ENCODE results near the gene TMEM30A. TPM values are rescaled to one million over a fixed set of nuclear protein-coding genes. Genes with fewer than 3 reads are reported as not detected.

Gene TMEM30A
- total and polyA plus RNA-seq, 12 donors = 28.7 to 68.0 (median 51.0) TPM

DNA sequence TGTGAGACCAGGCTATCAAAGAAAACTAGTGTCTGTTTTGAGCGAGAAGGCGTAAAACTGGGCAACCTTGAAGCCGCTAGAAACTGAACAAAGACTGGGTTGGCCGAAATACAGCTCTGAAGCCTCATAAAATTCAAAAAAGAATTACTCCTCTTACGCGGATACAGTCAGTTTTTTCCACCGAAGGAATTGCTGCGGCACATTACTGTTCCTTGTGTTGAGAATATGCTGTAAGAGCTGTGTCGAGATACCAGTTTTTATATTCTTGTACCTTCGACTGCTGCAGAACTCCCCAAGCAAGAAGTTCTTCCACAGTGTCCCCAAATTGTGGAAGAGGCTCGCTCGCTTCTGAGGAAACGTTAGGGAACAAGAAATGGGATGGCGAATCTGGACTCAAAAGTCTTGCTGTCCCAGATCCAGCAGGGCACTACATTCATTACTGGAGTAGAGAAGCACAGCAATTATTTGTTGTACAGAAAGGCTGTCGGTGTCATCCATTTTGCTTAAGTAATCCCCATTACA lies 40.5 kb downstream of the TMEM30A start:
- Histone ChIP-seq H3K36me3 (peaks cover 0 to 31% (median 9%) of the 10 kb centered on the region in 9 donors), H3K27ac (peak overlapping the region; percentile 72 to 95 (median 90)), H3K4me3 (peak overlapping the region; percentile 53 to 82 (median 75)), H3K27me3 (no peaks in the 10 kb centered on the region), H3K9me3 (no peaks in the 10 kb centered on the region), H3K4me1 (peaks cover 0 to 35% (median 31%) of the 10 kb centered on the region in 9 donors)
- ATAC-seq (peak in 7 of 8 donors; percentile 6 to 26 (median 18)), DNase-seq (no peak)
- TF ChIP-seq, protein P1, sequence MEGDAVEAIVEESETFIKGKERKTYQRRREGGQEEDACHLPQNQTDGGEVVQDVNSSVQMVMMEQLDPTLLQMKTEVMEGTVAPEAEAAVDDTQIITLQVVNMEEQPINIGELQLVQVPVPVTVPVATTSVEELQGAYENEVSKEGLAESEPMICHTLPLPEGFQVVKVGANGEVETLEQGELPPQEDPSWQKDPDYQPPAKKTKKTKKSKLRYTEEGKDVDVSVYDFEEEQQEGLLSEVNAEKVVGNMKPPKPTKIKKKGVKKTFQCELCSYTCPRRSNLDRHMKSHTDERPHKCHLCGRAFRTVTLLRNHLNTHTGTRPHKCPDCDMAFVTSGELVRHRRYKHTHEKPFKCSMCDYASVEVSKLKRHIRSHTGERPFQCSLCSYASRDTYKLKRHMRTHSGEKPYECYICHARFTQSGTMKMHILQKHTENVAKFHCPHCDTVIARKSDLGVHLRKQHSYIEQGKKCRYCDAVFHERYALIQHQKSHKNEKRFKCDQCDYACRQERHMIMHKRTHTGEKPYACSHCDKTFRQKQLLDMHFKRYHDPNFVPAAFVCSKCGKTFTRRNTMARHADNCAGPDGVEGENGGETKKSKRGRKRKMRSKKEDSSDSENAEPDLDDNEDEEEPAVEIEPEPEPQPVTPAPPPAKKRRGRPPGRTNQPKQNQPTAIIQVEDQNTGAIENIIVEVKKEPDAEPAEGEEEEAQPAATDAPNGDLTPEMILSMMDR (IDR thresholded peaks at IDR 0.05) = no peak
- WGBS, 2 donors = 26 to 27% methylated on average over 15 of the region's 15 CpGs
- intact Hi-C loops (cut with DNase I) = no loop called here

DNA sequence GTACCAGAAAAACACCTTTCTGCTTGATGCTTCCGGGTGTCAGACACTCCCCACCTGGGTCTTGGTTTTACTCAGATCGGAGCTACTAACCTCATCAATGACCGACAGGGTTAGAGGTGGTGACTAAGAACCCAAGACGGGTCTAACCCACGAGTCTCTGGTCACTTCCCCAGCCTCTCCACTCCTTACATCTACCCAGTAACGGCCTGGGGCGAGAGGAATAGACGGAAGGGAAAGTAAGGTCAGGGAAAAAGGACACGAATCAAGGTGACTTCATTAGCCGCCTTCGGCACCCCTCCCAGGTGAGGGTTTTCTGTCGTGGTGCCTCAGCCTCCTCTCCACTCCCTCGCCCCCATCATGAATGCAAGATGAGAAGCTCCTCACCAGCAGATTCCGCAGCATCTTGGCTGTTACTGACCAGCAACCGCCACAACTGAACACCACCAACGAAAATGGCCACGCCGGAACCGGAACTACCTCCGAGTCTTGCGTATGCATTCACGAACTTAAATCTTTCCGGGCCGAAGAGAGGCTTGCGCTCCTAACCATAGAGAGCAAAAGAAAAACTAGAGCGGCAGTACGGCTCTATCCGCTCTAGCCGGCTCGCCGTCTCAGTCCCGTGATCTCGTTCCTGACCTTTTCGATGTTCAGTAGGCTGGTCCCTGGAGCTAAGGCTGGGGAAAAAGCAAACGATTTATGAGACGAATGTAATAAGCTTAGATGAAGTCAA lies 41.1 kb downstream of the TMEM30A start, which contains the start of gene COX7A2:
TSS of gene COX7A2 (minus strand) at position 469 of the 730 bp plus-strand sequence. CDS start at position 402, 67 bp downstream.
- peak within 1 kb of the TSS; percentile 79 to 95 (median 90) for H3K27ac ChIP-seq
- intact Hi-C loops (cut with DNase I) = no loop called here
- peaks cover 0 to 37% (median 13%) of the 10 kb centered on the region in 9 donors for H3K36me3 ChIP-seq
- WGBS, 2 donors = 0% methylated on average over 36 of the region's 36 CpGs
- no peaks in the 10 kb centered on the region for H3K9me3 ChIP-seq
- TF ChIP-seq, protein P1 (IDR thresholded peaks at IDR 0.05) = no peak
- H3K27me3 ChIP-seq = no peaks in the 10 kb centered on the region
- H3K4me3 ChIP-seq = peak within 1 kb of the TSS; percentile 53 to 82 (median 75)
- peak; percentile 97 to 99 (median 98) for ATAC-seq
- H3K4me1 ChIP-seq = peaks cover 0 to 35% (median 31%) of the 10 kb centered on the region in 9 donors
- DNase-seq = peak; percentile 82 to 94

DNA sequence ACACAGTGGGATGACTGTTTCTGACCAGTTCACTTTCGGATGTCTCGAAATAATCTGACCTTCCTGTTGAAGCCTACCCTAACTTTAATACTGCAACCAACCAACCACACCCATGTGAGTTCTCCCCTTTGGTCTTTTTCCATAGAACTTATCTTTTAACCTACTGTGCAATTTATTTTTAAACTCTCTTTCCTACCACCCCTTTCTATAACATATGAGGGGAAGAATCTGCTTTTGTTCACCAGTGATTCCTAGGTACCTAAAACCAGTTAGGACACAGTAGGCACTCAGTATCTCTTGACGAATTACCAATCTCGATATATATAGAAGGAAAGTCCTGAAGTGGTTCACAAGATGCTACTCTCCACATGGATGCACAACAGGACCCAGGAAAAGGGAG lies 48.0 kb downstream of the TMEM30A start:
- WGBS, 2 donors = 85 to 86% methylated on average over 4 of the region's 4 CpGs
- TF ChIP-seq, protein P1 (IDR thresholded peaks at IDR 0.05) = no peak
- Histone ChIP-seq H3K27ac (no peak overlapping the region), H3K4me3 (no peak overlapping the region), H3K9me3 (no peaks in the 10 kb centered on the region), H3K36me3 (peaks cover 0 to 62% (median 23%) of the 10 kb centered on the region in 9 donors), H3K4me1 (peaks cover 0 to 37% (median 18%) of the 10 kb centered on the region in 9 donors), H3K27me3 (no peaks in the 10 kb centered on the region)
- no peak for ATAC-seq
- intact Hi-C loops (cut with DNase I) = no loop called here
- no peak for DNase-seq

DNA sequence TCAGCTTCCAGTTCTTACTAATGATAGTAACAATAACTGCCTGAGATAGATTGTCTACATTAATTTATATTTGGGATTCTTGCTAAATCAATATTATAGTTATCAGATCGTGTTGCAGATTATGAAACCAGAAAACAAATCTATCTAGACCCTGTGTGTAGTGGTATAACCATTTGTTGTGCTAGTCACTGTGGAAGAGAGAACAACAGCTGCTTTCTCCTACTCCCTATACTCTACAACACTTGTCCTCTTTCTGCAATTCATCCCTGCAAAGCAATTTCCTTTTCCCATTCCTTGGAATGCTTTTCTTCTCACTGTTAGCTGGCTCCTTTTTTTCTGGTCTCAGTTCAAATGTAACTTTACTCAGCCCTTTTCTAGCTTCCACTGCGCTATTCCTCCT lies 49.3 kb downstream of the TMEM30A start:
- TF ChIP-seq, protein P1 (IDR thresholded peaks at IDR 0.05) = no peak
- ATAC-seq = no peak
- Histone ChIP-seq H3K27ac (peak overlapping the region in 1 of 10 donors; percentile 26), H3K4me1 (peaks cover 0 to 24% (median 10%) of the 10 kb centered on the region in 9 donors), H3K9me3 (no peaks in the 10 kb centered on the region), H3K36me3 (peaks cover 0 to 49% (median 23%) of the 10 kb centered on the region in 9 donors), H3K27me3 (no peaks in the 10 kb centered on the region), H3K4me3 (no peak overlapping the region)
- 78 to 87% methylated on average over 2 of the region's 2 CpGs for WGBS, 2 donors
- intact Hi-C loops (cut with DNase I) = no loop called here
- DNase-seq = no peak

Measured in heart right ventricle (tissue), 16 donors.